HEK293 (cell line): ENCODE measurements around the gene STRA6.
A peak's percentile ranks its signal among the peaks of the same experiment; 100 is the strongest.

ENCODE experiments used
- CTCF ChIA-PET: fragments of 350-600 bp; formaldehyde crosslinking; extraction: SDS; loops from one replicate; lab custom pipeline; 2021; ENCODE audit warnings: antibody characterized with exemption; lab: Yijun Ruan, JAX
- POLR2A ChIA-PET: fragments of 300-600 bp; formaldehyde crosslinking; extraction: SDS; loops from one replicate; lab custom pipeline; 2020; ENCODE audit warnings: antibody characterized with exemption, inconsistent platforms; lab: Yijun Ruan, JAX
- H3K27ac ChIP-seq: fragments of 200-500 bp; sonication (Bioruptor generic); 2 replicates; pipeline ENCODE4 v1.5.1; 2014; ENCODE audit warnings: low read depth, low read length, control low read depth, inconsistent platforms; ENCODE audit errors: extremely low read depth
- H3K36me3 ChIP-seq, 2 experiments: fragments of 200-500 bp in 1 of 2; sonication (Bioruptor generic) in 1 of 2; 1 replicate in 1 of 2; 2 replicates in 1 of 2; pipeline ENCODE4 v1.5.1; 2014 to 2017; ENCODE audit warnings: inconsistent platforms in 2 of 2, low read length in 2 of 2; ENCODE audit not compliant: control insufficient read depth in 2 of 2, insufficient read depth in 1 of 2
- H3K4me1 ChIP-seq: fragments of 200-500 bp; sonication (Bioruptor generic); 2 replicates; pipeline ENCODE4 v1.5.1; 2014; ENCODE audit warnings: mild to moderate bottlenecking, low read length, inconsistent platforms; ENCODE audit not compliant: control insufficient read depth, insufficient read depth
- H3K4me3 ChIP-seq: 2 replicates; pipeline ENCODE4 v1.5.1; 2011; ENCODE audit warnings: low read depth, mild to moderate bottlenecking, control low read depth, low read length, moderate library complexity
- H3K9me3 ChIP-seq: fragments of 200-500 bp; sonication (Bioruptor generic); 2 replicates; pipeline ENCODE4 v1.5.1; 2014; ENCODE audit warnings: low read depth, low read length, inconsistent platforms; ENCODE audit not compliant: control insufficient read depth, insufficient read depth
- BCL11A ChIP-seq: fragments of 450-650 bp; formaldehyde crosslinking; IDR thresholded peaks from 2 replicates; pipeline ENCODE4 v1.5.1; 2016; ENCODE audit warnings: low read depth, missing biosample characterization, missing genetic modification characterization
- EGR2 ChIP-seq: fragments of 450-650 bp; formaldehyde crosslinking; IDR thresholded peaks from 2 replicates; pipeline ENCODE4 v1.5.1; 2016; ENCODE audit warnings: low read depth, missing biosample characterization, missing genetic modification characterization
- MEIS1 ChIP-seq: sonication (generic); formaldehyde crosslinking; IDR thresholded peaks from 2 replicates; pipeline ENCODE4 v1.8.1; 2022; ENCODE audit warnings: missing genetic modification reagents, mild to moderate bottlenecking, borderline replicate concordance
- OVOL3 ChIP-seq: fragments of 450-650 bp; formaldehyde crosslinking; IDR thresholded peaks from 2 replicates; pipeline ENCODE4 v1.5.1; 2016; ENCODE audit warnings: missing biosample characterization, missing genetic modification characterization
- RBAK ChIP-seq: fragments of 450-650 bp; formaldehyde crosslinking; IDR thresholded peaks from 2 replicates; pipeline ENCODE4 v1.5.1; 2016; ENCODE audit warnings: missing biosample characterization, missing genetic modification characterization
- REPIN1 ChIP-seq: fragments of 450-650 bp; formaldehyde crosslinking; IDR thresholded peaks from 2 replicates; pipeline ENCODE4 v1.5.1; 2017; ENCODE audit warnings: missing biosample characterization, missing genetic modification characterization, low read depth
- TRIM28 ChIP-seq: IDR thresholded peaks from 2 replicates; pipeline ENCODE4 v1.6.1; 2011; ENCODE audit warnings: low read length, control low read depth, borderline replicate concordance
- ZBTB21 ChIP-seq: fragments of 450-650 bp; formaldehyde crosslinking; IDR thresholded peaks from 2 replicates; pipeline ENCODE4 v1.5.1; 2017; ENCODE audit warnings: missing biosample characterization, missing genetic modification characterization
- ZFP37 ChIP-seq: fragments of 450-650 bp; formaldehyde crosslinking; IDR thresholded peaks from 2 replicates; pipeline ENCODE4 v1.5.1; 2016; ENCODE audit warnings: missing biosample characterization, missing genetic modification characterization
- ZFP41 ChIP-seq: fragments of 450-650 bp; formaldehyde crosslinking; IDR thresholded peaks from 2 replicates; pipeline ENCODE4 v1.5.1; 2016; ENCODE audit warnings: missing biosample characterization, missing genetic modification characterization, borderline replicate concordance
- ZNF121 ChIP-seq: fragments of 450-650 bp; formaldehyde crosslinking; IDR thresholded peaks from 2 replicates; pipeline ENCODE4 v1.5.1; 2016; ENCODE audit warnings: missing biosample characterization, missing genetic modification characterization
- ZNF169 ChIP-seq: fragments of 450-650 bp; formaldehyde crosslinking; IDR thresholded peaks from 2 replicates; pipeline ENCODE4 v1.5.1; 2016; ENCODE audit warnings: missing biosample characterization, missing genetic modification characterization
- ZNF423 ChIP-seq: fragments of 450-650 bp; formaldehyde crosslinking; IDR thresholded peaks from 2 replicates; pipeline ENCODE4 v1.5.1; 2016; ENCODE audit warnings: missing biosample characterization, missing genetic modification characterization
- ZNF510 ChIP-seq: fragments of 450-650 bp; formaldehyde crosslinking; IDR thresholded peaks from 2 replicates; pipeline ENCODE4 v1.5.1; 2018; ENCODE audit warnings: mild to moderate bottlenecking, missing genetic modification characterization, missing biosample characterization; ENCODE audit not compliant: insufficient replicate concordance
- ZNF514 ChIP-seq: fragments of 450-650 bp; formaldehyde crosslinking; IDR thresholded peaks from 2 replicates; pipeline ENCODE4 v1.5.1; 2016; ENCODE audit warnings: missing biosample characterization, missing genetic modification characterization
- ZNF529 ChIP-seq: fragments of 450-650 bp; formaldehyde crosslinking; IDR thresholded peaks from 2 replicates; pipeline ENCODE4 v1.5.1; 2017; ENCODE audit warnings: missing genetic modification characterization, missing biosample characterization; ENCODE audit not compliant: insufficient replicate concordance
- ZNF623 ChIP-seq: fragments of 450-650 bp; formaldehyde crosslinking; IDR thresholded peaks from 2 replicates; pipeline ENCODE4 v1.5.1; 2016; ENCODE audit warnings: missing biosample characterization, missing genetic modification characterization
- ZNF624 ChIP-seq: fragments of 450-650 bp; formaldehyde crosslinking; IDR thresholded peaks from 2 replicates; pipeline ENCODE4 v1.5.1; 2017; ENCODE audit warnings: missing biosample characterization, missing genetic modification characterization
- ZNF658 ChIP-seq: fragments of 450-650 bp; formaldehyde crosslinking; IDR thresholded peaks from 2 replicates; pipeline ENCODE4; 2016; ENCODE audit warnings: missing biosample characterization, missing genetic modification characterization
- TF ChIP-seq, protein P1 (sequence below): fragments of 450-650 bp; formaldehyde crosslinking; IDR thresholded peaks from 2 replicates; pipeline ENCODE4 v1.5.1; 2016; ENCODE audit warnings: missing biosample characterization, missing genetic modification characterization
- TF ChIP-seq, protein P2 (sequence below): fragments of 450-650 bp; formaldehyde crosslinking; optimal IDR thresholded peaks from 2 replicates; pipeline ENCODE3; 2016; ENCODE audit warnings: missing biosample characterization, mild to moderate bottlenecking, missing genetic modification characterization
- TF ChIP-seq, protein P3 (sequence below): fragments of 450-650 bp; formaldehyde crosslinking; IDR thresholded peaks from 2 replicates; pipeline ENCODE4 v1.5.1; 2017; ENCODE audit warnings: missing biosample characterization, missing genetic modification characterization
- TF ChIP-seq, protein P4 (sequence below): fragments of 450-650 bp; formaldehyde crosslinking; IDR thresholded peaks from 2 replicates; pipeline ENCODE4 v1.5.1; 2017; ENCODE audit warnings: missing biosample characterization, mild to moderate bottlenecking, missing genetic modification characterization, moderate library complexity

The STRA6 gene

DNA sequence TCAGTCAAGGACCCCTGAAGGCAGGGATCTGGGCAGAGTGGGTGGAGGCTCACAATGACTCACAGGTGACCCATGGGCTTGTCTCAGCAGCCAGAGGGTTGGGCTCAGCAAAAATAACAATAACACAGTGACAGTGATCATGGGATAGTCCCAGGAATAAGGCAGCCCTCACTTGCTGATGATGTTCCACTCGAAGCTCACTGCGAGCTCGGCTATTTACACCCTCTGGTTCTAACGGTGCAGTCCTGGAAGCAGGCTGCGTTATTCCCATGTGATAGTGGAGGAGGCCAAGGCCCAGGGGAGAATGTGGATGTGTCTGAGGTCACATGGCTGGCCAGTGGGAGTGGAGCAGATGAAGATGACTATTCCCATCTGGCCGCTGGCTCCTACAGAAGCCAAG is 49.7 kb upstream of the STRA6 start (continued):
- TF ChIP-seq EGR2 (tag by site-specific recombination) (peak; percentile 26; the same call in 1 of the 2 replicates), ZBTB21 (no peak), ZNF169 (tag by site-specific recombination) (no peak), OVOL3 (tag by site-specific recombination) (no peak), ZNF121 (tag by site-specific recombination) (no peak)

DNA sequence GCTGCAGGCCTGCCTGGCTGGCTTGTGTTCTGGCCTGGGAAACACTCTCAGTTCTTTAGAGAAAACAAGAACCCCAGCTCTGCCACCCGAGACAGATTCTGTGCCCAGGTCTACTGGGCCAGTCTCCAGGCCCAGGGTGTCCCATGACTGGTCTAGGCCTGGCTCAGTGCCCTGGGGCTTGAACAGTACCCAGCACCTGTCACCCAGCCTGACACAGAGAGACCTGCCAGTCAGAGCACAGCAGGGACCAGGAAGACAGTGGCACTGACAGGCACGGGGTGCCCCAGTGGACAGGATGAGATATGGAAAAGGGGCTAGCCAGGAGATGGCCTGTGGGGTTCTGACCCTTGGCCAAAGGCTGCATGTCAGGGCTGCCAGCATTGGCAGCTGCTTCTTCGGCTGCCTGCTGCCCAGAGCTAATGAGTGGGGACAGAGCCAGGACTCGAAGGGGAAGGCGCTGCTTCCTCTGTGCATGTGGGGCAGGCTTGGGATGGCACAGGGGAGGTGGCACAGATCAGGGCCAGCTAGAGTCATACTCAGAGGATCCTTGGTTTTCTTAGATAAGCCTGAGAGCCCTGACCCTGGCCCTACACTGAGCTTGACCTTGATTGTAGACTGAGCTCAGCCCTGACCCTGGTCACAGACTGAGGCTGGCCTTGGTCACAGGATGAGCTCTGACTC is 48.7 kb upstream of the STRA6 start:
- TF ChIP-seq ZNF514 (tag by site-specific recombination) = no peak
- TF ChIP-seq, protein P1, sequence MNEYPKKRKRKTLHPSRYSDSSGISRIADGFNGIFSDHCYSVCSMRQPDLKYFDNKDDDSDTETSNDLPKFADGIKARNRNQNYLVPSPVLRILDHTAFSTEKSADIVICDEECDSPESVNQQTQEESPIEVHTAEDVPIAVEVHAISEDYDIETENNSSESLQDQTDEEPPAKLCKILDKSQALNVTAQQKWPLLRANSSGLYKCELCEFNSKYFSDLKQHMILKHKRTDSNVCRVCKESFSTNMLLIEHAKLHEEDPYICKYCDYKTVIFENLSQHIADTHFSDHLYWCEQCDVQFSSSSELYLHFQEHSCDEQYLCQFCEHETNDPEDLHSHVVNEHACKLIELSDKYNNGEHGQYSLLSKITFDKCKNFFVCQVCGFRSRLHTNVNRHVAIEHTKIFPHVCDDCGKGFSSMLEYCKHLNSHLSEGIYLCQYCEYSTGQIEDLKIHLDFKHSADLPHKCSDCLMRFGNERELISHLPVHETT (tag by site-specific recombination) = no peak
- TF ChIP-seq ZNF623 (tag by site-specific recombination) = no peak
- no peak for TF ChIP-seq ZNF658 (tag by site-specific recombination)
- no peak for TF ChIP-seq ZFP41
- no peak for TF ChIP-seq RBAK (tag by site-specific recombination)
- TF ChIP-seq REPIN1 (tag by site-specific recombination) = no peak
- TF ChIP-seq TRIM28 = no peak
- TF ChIP-seq, protein P2, sequence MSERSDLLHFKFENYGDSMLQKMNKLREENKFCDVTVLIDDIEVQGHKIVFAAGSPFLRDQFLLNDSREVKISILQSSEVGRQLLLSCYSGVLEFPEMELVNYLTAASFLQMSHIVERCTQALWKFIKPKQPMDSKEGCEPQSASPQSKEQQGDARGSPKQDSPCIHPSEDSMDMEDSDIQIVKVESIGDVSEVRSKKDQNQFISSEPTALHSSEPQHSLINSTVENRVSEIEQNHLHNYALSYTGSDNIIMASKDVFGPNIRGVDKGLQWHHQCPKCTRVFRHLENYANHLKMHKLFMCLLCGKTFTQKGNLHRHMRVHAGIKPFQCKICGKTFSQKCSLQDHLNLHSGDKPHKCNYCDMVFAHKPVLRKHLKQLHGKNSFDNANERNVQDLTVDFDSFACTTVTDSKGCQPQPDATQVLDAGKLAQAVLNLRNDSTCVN (tag by site-specific recombination) = no peak
- no peak for TF ChIP-seq ZNF423 (tag by site-specific recombination)
- TF ChIP-seq ZFP37 (tag by site-specific recombination) = no peak
- no peak for TF ChIP-seq ZNF624 (tag by site-specific recombination)
- TF ChIP-seq ZBTB21 = no peak
- no peak for TF ChIP-seq MEIS1
- TF ChIP-seq, protein P3, sequence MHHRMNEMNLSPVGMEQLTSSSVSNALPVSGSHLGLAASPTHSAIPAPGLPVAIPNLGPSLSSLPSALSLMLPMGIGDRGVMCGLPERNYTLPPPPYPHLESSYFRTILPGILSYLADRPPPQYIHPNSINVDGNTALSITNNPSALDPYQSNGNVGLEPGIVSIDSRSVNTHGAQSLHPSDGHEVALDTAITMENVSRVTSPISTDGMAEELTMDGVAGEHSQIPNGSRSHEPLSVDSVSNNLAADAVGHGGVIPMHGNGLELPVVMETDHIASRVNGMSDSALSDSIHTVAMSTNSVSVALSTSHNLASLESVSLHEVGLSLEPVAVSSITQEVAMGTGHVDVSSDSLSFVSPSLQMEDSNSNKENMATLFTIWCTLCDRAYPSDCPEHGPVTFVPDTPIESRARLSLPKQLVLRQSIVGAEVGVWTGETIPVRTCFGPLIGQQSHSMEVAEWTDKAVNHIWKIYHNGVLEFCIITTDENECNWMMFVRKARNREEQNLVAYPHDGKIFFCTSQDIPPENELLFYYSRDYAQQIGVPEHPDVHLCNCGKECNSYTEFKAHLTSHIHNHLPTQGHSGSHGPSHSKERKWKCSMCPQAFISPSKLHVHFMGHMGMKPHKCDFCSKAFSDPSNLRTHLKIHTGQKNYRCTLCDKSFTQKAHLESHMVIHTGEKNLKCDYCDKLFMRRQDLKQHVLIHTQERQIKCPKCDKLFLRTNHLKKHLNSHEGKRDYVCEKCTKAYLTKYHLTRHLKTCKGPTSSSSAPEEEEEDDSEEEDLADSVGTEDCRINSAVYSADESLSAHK (tag by site-specific recombination) = no peak
- TF ChIP-seq, protein P4, sequence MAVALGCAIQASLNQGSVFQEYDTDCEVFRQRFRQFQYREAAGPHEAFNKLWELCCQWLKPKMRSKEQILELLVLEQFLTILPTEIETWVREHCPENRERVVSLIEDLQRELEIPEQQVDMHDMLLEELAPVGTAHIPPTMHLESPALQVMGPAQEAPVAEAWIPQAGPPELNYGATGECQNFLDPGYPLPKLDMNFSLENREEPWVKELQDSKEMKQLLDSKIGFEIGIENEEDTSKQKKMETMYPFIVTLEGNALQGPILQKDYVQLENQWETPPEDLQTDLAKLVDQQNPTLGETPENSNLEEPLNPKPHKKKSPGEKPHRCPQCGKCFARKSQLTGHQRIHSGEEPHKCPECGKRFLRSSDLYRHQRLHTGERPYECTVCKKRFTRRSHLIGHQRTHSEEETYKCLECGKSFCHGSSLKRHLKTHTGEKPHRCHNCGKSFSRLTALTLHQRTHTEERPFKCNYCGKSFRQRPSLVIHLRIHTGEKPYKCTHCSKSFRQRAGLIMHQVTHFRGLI = no peak
- TF ChIP-seq ZNF510 = no peak
- TF ChIP-seq BCL11A (tag by site-specific recombination) = no peak
- no peak for TF ChIP-seq ZNF529 (tag by site-specific recombination)
- TF ChIP-seq, all 188 proteins: peak for 0
- H3K4me1 ChIP-seq = no peaks in the 10 kb centered on the region
- no peaks in the 10 kb centered on the region for H3K36me3 ChIP-seq
- CTCF ChIA-PET = interaction anchor here (0.6 to 2.6 kb wide), 3 partner anchors 26 to 70 kb away, joined by 3 to 14 read pairs (median 7); no protein-coding TSS in a partner anchor
- no peaks in the 10 kb centered on the region for H3K9me3 ChIP-seq
- POLR2A ChIA-PET = interaction anchor here (1.6 kb wide), 1 partner anchor 55 kb away, joined by 3 read pairs; no protein-coding TSS in a partner anchor
- no peak overlapping the region for H3K4me3 ChIP-seq
- no peak overlapping the region for H3K27ac ChIP-seq
